HG03045 (cell line): Measurements from ENCODE around the gene SIAH1.
A peak's percentile ranks its signal among the peaks of the same experiment; 100 is the strongest.
"Not testable (repeated sequence)": the region's sequence is repeated elsewhere in the genome, so short reads cannot be mapped to it uniquely, and the experiment has no call there.

ENCODE experiments used
- ATAC-seq: cut with Tn5 transposase; IDR thresholded peaks from one replicate; pipeline ENCODE4 v1.9.1; 2021; ENCODE audit warnings: mild to moderate bottlenecking, moderate library complexity; ENCODE audit not compliant: unreplicated experiment

SIAH1 gene

GRCh38 chr16:48385253-48386150, at the start of gene SIAH1:
SIAH1 (minus strand) TSS chr16:48385413; CDS start chr16:48362428, 22,985 bp downstream.
- peak; percentile 72 for ATAC-seq

GRCh38 chr16:48434653-48435317, 49.6 kb upstream of the SIAH1 start:
- ATAC-seq, result no peak

- no peak for ATAC-seq
Measured at GRCh38 chr16:48433850-48434530, 48.8 kb upstream of the SIAH1 start.

- no peak for ATAC-seq
Measured at GRCh38 chr16:48433116-48433849, 48.1 kb upstream of the SIAH1 start.

- peak; percentile 59 for ATAC-seq
Measured at GRCh38 chr16:48432136-48432535, 46.9 kb upstream of the SIAH1 start.

GRCh38 chr16:48430890-48431289, 45.7 kb upstream of the SIAH1 start:
- no peak for ATAC-seq

GRCh38 chr16:48426244-48427141, 41.3 kb upstream of the SIAH1 start:
- no peak for ATAC-seq

- no peak for ATAC-seq
Measured at GRCh38 chr16:48422537-48422936, 37.3 kb upstream of the SIAH1 start.

GRCh38 chr16:48421741-48422140, 36.5 kb upstream of the SIAH1 start:
- ATAC-seq, result no peak

- peak; percentile 53 for ATAC-seq
Measured at GRCh38 chr16:48420437-48420836, 35.2 kb upstream of the SIAH1 start.

- ATAC-seq, result not testable (repeated sequence)
Measured at GRCh38 chr16:48416617-48417016, 31.4 kb upstream of the SIAH1 start.

GRCh38 chr16:48413272-48413671, 28.1 kb upstream of the SIAH1 start:
- no peak for ATAC-seq

GRCh38 chr16:48409839-48410632, 24.8 kb upstream of the SIAH1 start:
- no peak for ATAC-seq

GRCh38 chr16:48408688-48409087, 23.5 kb upstream of the SIAH1 start:
- no peak for ATAC-seq

- ATAC-seq, result no peak
Measured at GRCh38 chr16:48405907-48406306, 20.7 kb upstream of the SIAH1 start.

- ATAC-seq, result no peak
Measured at GRCh38 chr16:48405153-48405552, 19.9 kb upstream of the SIAH1 start.

GRCh38 chr16:48402547-48402946, 17.3 kb upstream of the SIAH1 start:
- not testable (repeated sequence) for ATAC-seq

- ATAC-seq, result no peak
Measured at GRCh38 chr16:48395375-48395774, 10.2 kb upstream of the SIAH1 start.

- no peak for ATAC-seq
Measured at GRCh38 chr16:48394355-48394703, 9.1 kb upstream of the SIAH1 start.
